HG03045 (cell line): ENCODE data around the gene SPDYE16.
"Not testable (repeated sequence)": the region's sequence is repeated elsewhere in the genome, so short reads cannot be mapped to it uniquely, and the experiment has no call there.

Source experiments
- ATAC-seq: cut with Tn5 transposase; IDR thresholded peaks from one replicate; pipeline ENCODE4 v1.9.1; 2021; ENCODE audit warnings: mild to moderate bottlenecking, moderate library complexity; ENCODE audit not compliant: unreplicated experiment

Gene SPDYE16, protein sequence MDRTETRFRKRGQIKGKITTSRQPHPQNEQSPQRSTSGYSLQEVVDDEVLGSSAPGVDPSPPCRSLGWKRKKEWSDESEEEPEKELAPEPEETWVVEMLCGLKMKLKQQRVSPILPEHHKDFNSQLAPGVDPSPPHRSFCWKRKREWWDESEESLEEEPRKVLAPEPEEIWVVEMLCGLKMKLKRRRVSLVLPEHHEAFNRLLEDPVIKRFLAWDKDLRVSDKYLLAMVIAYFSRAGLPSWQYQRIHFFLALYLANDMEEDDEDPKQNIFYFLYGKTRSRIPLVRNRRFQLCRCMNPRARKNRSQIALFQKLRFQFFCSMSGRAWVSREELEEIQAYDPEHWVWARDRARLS

DNA sequence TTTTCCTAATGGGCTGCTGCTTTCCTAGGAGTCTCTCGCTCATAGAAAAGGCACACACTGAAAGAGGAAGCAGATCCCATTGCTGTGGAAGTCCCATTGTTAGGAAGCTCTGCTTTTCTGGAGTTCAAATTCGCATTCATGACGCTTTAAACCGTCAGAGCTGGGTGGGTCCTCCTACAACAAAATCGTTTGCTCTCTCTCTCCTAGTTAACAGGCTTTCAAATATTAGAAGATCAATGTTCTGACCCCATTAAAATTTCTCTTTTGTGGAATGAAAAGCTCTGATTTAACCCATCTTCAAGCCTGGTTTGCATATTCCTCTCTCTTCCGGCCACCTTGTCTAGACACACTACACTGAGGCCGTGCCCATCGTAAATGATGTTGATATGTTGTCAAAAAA lies at the start of gene SPDYE16:
TSS of gene SPDYE16 (minus strand) at position 101 of the 400 bp plus-strand sequence. CDS start 1,838 bp downstream, outside the sequence.
- ATAC-seq = not testable (repeated sequence)

DNA sequence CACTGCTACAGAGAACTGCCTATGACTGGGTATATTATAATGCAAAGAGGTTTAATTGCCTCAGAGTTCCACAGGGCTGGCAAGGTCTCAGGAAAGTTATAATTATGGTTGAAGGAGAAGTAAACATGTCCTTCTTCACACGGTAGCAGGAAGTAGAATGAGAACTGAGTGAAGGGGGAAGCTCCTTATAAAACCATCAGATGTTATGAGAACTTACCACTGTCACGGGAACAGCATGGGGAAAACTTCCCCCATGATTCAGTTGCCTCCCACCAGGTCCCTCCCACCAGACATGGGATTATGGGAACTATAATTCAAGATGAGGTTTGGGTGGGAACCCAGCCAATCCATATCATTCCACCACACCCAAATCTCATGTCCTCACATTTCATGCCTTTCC lies 49.6 kb upstream of the SPDYE16 start:
- not testable (repeated sequence) for ATAC-seq

DNA sequence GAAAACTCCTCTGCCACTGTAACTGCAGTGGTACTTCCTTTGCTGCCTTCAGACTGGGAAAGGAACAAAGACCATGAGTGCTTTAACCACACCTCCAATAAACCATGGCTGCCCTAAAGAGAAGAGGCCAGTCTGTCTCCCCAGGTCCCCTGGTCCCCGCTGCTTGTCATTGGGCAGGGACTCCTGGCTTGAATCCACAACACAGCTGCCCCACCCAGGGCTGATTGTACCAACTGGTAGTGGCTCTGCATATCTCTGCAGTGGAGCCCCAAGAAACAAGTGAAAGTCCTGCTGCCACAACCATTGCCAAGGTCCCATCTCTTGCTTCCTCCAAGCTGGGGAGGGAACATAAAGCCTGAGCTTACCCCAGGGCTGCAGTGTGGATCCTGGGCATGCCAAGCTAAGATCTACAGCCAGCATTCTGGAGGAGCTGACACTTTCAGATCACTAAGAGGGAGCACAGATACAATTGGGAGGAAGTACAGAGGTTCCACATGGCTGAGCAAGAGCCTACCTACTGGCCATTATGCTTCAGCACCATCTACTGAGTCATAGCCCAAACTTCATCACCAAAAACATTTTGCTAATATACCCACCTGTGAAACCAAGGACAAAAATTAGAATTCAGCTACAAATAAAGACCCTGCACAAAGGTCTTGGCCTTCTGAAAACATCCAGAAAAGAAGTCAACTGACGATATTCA lies 48.7 kb upstream of the SPDYE16 start:
- peak; percentile 58 for ATAC-seq

DNA sequence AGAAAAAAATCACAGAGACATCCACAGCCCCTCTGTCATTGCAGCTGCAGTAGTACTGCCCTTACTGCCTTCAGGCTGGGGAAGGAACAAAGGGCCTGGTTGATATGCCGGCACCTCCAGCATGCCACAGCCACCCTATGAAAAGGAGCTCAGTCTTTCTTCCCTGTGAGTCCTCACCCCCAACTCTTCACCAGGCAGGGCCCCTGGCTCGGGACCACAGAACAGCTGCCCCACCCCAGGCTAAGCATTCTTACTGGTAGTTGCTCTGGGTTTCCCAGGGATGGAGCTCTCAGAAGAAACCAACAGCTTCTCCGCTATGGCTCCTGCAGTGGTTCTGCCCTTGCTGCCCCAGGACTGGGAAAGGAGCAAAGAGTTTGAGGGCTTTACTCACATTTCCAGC lies 47.9 kb upstream of the SPDYE16 start:
- ATAC-seq = not testable (repeated sequence)

DNA sequence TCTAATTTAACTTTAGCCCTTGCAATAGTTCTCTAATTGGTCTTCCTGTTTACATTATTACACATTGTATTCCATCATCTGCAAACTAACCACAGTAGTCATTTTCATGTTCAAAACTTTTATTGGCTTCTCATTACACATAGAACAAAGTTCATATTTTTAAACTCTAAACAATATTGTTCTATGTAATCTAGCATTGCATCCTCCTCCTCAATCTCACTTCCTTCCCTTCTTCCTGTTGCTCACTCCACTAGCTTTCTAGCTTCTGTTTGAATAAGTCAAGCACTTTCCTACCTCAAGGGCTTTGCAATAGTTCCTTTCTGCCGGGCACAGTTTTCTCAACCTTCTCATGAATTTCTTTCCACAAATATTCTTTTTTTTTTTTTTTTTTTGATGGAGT lies 45.5 kb upstream of the SPDYE16 start:
- not testable (repeated sequence) for ATAC-seq

DNA sequence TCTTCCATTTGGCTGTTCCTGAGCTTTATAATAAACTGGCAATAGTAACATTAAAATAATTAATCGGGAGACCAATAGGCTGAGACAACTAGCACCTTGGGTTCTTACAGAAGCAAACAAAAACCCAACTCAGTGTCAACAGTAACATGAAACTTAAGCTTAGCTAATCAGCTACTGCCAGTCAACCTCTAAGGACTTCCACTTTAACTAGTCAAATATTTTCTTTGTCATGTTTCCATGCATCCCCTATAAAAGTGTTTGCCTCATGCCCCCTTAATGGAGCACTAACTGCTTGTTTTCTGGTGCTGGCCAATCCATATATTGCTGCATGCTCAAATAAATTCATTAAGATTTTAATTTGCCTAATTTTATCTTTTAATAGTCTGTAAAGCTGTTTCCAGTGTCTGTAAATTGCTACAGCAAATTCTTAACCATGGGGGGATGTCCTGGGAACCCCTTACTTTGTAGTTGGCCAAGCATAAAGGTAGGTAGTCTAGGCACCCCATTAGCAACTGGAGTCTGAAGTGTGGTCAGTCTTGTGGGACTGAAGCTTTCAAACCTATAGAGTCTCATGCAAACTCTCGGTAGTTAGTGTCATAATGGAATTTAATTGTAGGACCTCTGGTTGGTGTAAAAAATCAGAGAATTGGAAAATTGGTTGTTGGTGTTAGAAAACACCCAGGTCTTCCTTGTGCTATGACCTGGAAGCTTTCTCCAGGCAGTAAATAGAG lies 43.7 kb upstream of the SPDYE16 start:
- not testable (repeated sequence) for ATAC-seq

DNA sequence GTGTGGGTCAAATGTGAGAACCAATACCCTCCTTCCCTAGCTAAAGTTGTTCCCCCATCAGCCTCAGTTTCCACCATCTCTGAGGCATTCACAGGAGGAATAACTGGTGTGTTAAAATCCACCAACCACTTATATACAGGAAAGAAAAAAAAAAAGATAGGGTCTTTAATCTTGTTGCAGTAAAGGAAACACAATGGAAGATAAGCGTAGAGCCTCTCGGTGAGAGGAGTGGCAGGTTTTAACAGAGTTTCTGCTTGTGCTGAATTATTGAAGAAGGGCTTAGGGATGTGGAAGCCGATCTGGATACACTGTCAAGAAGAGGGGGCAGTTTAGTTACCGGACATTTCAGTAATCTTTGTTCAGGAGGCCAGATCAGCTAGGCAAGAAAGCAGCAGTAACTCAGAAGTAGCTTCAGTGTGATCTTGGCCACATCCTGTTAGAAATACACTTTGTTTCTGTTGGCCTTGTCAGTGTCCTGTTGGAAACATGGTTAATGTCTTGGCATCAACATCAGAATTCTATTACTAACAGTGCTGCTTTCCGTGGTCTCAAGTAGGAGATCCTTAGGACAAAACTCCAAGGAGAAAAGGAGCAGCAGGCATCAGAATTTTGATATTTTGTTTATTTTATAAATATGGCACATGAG lies 40.7 kb upstream of the SPDYE16 start:
- not testable (repeated sequence) for ATAC-seq

DNA sequence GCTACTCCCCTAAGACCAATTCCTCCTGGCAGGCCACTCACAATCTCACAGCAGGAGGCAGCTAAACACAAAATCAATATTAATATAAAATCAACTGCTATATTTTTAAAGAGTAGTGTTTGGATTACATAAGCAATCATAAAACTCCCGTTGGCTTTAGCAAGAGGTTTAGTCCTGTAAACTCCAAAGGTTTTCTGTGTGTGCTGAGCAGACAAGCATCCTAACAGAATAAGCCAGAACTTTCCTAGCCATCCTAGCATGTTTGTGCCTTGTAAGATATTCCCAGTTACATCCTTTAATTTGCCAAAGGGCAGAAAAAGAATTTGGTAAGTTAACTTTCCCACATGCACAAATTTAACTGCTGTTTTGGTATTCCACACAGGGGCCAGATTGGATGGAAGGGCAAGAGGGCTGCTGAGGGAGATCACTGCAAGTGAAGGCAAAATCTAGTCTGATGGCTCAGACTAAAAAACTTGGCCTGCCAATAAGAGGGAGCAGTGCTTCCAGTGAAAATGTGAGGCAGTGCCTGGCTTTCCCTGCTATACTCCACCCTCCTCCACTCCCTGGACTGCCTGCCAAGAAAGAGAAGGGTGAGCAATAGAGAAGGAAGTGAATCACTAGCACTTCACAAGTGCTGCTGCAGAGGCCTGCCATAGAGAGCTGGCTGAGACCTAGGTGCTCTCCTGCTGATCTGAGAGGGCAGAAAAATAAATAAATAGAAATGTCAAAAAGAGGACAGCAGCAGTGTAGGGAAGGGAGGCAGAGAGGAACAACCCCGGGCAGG lies 39.9 kb upstream of the SPDYE16 start:
- ATAC-seq = not testable (repeated sequence)

DNA sequence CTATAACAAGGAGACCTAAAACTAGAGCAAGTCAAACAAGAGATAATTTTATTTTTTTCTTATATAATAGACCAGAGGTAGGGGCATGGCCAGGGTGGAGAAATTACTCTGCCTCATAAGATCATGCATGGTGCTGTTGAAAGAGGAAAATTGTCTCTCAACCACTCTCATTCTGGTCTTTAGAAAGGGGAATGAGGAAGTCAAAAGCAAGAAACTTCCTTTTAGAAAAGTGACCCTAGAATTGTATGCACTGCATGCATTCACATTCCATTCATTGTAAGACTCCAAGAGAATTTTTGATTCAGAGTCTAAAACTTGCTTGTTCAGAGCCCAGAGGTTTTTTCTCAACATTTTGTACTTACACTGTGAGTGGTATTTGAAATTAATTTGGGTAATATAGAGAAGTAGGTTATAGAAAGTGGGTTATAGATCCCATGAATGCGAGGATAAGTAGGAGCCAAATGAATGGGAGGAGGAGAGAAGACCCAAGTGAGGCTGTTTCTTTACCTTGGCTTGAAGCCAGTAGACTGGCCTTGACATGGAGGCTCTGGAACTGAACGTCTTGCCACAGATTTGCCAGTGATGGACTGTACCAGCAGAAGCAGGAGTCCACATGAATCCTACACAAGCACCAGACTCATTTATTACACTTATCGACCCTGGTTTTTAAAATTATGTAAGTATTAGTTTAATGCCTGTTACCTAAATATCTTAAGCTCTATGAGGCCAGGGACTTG lies 33.0 kb upstream of the SPDYE16 start:
- ATAC-seq = not testable (repeated sequence)

DNA sequence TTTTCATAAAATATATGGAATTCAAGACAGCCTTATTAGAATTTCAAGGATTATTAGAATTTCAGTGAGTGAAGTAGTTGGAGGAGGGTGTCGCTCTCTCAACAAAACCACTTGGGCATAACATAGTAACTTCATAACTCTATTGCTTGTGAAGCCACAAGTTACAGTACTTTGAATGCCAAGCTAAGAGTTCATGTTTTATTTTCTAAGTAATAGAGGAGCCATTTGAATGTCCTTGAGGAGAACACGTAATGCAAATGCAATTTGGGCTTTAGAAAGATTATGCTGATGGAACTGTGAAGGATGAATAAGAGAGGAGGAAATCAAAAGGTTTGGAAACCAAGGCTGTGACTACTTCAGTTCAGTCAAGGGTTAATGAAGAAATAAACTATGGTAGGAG lies 32.3 kb upstream of the SPDYE16 start:
- not testable (repeated sequence) for ATAC-seq

DNA sequence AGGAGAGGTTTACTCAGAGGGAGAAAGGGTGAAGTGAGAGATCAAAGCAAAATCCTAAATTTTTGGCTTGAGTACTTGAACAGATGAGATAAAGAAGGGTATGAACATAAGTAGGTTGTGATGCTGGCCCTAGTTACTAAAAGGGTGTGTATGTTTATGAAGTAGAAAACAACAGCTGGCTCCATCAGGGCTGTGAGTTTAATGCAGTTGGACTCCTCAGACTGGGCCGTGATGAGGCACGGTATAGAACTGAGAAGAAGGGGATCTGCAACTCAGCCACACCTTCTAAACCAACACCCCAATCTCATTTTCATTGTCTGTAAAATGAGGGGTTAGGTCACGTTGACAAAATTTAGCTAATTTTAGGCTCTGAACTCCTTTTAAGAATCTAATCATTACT lies 29.2 kb upstream of the SPDYE16 start:
- not testable (repeated sequence) for ATAC-seq

DNA sequence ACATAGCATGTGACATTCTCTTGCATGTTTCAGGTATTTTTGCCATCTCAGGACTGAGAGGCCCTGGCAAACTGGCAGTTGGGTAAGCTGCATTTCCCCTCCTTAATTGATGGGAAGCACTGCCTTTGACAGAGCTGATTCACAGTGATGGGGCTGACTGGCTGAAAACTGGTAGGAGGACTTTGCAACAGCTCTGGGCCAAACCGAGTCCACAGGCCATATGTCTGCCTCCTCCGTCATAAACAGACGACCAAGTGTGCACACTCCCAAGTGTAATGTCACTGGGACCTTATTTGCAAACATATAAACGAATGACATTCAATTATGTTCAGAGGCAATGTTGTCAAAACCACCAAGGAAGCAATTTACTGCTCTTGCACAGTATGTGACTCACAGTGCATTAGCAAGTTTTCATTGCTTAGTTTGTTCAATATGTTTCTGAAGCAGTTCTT lies 27.3 kb upstream of the SPDYE16 start:
- ATAC-seq = not testable (repeated sequence)

DNA sequence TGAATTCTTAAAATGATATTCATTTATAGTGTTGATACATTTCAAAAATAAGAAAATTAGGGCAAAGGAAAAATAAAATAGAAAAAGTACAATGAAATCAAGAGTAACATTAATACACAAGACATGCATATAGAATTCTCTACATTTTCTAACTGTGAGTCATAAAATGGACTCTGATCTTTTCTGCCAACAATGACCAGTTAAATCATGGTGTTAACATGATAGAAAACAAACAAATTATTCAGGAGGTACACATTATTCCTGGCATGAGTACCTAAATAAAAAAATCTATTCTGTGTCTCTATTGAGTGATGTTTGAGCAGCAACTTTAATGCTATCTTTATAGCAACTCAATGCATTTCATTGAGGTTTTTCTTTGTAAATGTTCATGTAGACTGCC lies 25.6 kb upstream of the SPDYE16 start:
- not testable (repeated sequence) for ATAC-seq

DNA sequence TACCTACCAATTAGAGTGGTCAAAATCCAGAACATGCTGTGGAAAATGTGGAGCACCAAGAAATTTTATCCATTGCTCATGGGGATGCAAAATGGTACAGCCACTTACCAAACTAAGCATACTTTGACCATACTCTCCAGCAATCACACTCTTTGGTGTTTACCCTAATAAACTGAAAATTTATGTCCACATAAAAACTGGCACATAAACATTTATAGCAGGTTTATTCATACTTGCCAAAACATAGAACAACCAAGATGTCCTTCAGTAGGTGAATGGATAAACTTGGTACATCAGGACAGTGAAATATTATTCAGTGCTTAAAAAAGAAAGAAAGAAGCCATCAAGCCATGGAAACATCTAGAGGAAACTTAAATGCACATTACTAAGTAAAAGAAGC lies 24.7 kb upstream of the SPDYE16 start:
- ATAC-seq = not testable (repeated sequence)

DNA sequence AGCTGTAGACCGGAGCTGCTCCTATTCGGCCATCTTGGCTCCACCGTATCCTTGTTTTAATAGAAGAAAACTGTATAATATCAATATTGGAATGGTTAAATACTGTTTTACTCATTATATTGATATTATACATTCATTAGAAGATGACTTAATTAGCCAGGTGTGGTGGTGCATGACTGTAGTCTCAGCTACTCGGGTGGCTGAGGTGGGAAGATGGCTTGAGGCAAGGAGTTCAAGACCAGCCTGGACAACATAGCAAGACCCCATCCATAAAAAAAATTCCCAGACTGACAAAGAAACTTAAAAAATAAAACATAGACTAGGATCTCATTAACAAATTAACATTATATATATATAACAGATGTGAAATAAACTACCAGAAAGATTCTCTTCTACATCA lies 24.2 kb upstream of the SPDYE16 start:
- ATAC-seq = not testable (repeated sequence)

DNA sequence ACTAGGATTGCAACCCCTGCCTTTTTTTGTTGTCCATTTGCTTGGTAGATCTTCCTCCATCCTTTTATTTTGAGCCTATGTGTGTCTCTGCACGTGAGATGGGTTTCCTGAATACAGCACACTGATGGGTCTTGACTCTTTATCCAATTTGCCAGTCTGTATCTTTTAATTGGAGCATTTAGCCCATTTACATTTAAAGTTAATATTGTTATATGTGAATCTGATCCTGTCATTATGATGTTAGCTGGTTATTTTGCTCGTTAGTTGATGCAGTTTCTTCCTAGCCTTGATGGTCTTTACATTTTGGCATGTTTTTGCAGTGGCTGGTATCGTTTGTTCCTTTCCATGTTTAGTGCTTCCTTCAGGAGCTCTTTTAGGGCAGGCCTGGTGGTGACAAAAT lies 21.9 kb upstream of the SPDYE16 start:
- ATAC-seq = not testable (repeated sequence)

DNA sequence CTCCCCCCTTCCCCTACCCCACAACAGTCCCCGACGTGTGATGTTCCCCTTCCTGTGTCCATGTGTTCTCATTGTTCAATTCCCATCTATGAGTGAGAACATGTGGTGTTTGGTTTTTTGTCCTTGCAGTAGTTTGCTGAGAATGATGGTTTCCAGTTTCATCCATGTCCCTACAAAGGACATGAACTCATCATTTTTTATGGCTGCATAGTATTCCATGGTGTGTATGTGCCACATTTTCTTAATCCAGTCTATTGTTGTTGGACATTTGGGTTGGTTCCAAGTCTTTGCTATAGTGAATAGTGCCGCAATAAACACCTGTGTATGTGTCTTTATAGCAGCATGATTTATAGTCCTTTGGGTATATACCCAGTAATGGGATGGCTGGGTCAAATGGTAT lies 18.2 kb upstream of the SPDYE16 start:
- not testable (repeated sequence) for ATAC-seq

DNA sequence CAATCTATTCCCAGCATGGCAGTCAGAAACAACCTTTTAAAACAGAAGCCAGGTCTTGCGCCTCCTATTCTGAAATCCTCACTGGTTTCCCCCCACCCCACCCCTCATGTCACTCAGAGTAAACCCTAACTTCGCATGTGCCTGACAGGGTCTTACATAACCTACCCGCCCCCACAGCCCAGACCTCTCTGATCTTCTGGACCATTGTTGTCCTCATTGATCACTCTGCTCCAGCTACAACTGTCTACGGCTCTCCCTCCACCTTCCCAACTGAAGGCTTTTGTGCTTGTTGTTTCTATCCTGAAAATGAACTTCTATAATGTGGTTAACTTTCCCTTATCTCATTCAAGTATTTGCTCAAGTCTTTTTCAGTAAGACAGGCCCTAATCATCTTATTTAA lies 17.1 kb upstream of the SPDYE16 start:
- ATAC-seq = not testable (repeated sequence)

DNA sequence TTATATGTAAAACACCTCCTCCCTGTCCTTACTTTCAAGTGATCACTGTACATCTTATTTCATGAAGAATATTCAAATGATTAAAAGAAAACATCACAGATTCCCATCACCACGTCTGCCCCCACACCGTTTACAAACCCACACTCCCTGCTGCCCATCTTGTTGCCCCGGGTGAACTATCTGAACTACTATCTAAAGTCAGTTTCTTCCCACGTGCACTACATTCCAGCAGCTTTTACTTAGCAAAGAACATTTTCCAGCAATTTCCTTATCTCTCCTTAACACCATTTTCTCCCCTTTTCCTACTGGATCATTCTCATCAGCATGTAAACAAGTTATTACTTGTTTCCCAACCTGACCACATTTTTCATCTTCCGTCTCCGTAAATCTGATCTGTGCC lies 16.6 kb upstream of the SPDYE16 start:
- ATAC-seq = not testable (repeated sequence)
